GM12872 (cell line): ENCODE measurements around the gene ZMIZ1.

Source experiments
- CTCF ChIP-seq: IDR thresholded peaks from 3 replicates; pipeline ENCODE4 v1.5.1; 2011; ENCODE audit warnings: low read depth, mild to moderate bottlenecking, low read length, moderate library complexity; ENCODE audit not compliant: insufficient read depth

ZMIZ1 gene

GRCh38 chr10:79331709-79332108 is 262.9 kb downstream of the ZMIZ1 start:
- no peak for TF ChIP-seq CTCF

GRCh38 chr10:79333513-79333912 is 264.7 kb downstream of the ZMIZ1 start:
- no peak for TF ChIP-seq CTCF

GRCh38 chr10:79334573-79334972 is 265.8 kb downstream of the ZMIZ1 start:
- no peak for TF ChIP-seq CTCF

GRCh38 chr10:79335094-79335469 is 266.3 kb downstream of the ZMIZ1 start:
- TF ChIP-seq CTCF = no peak

GRCh38 chr10:79335470-79336235 is 266.9 kb downstream of the ZMIZ1 start:
- no peak for TF ChIP-seq CTCF

GRCh38 chr10:79336276-79336675 is 267.5 kb downstream of the ZMIZ1 start:
- TF ChIP-seq CTCF = no peak

GRCh38 chr10:79336739-79337138 is 268.0 kb downstream of the ZMIZ1 start:
- TF ChIP-seq CTCF = no peak
